ENCODE results near the gene SELENOF. TPM values are rescaled to one million over a fixed set of nuclear protein-coding genes. Genes with fewer than 3 reads are reported as not detected.

Gene SELENOF
- total RNA-seq, 1 donor from 2014 or later = 148 TPM

DNA sequence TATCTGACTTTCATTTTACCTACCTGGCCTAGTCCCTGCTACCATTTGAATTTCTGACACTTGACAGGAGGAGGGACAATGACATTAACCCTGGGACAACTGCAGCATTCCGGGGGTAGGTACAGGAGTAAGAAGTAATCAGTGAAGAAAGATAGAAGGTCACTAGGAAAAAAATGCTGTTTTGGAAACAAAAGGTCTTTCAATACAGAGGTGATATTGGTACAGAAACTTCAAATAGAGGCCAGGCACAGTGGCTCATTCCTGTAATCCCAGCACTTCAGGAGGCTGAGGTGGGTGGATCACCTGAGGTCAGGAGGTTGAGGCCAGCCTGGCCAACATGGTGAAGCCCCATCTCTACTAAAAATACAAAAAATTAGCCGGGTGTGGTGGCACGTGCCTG, 68.4 kb downstream of the SELENOF start:
- Mint-ChIP-seq H3K4me1 (ENCODE audit: unreplicated experiment) (no peaks in the 10 kb centered on the region), H3K4me3 (no peak overlapping the region)

DNA sequence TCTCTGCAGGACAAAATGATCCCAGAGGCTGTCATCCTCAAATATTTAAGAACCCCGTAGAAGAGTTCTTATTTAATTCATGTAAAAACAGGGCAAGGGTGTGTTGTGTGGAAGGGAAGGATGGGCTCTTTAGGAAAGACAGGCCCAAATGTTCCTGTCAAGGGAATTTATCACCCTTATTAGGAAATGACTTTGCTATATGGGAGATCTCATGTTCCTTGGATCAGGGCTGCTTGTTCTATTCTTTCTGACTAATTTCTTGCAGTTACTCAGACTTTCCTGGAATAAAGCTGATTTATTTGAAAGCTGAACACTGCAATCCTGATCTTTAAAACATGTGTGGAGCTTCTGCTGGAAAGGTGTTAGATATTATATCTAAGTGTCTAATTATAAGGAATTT, 72.8 kb downstream of the SELENOF start:
- H3K36me3 Mint-ChIP-seq = no peaks in the 10 kb centered on the region
- H3K27ac Mint-ChIP-seq = no peak overlapping the region
- H3K27me3 Mint-ChIP-seq = no peaks in the 10 kb centered on the region
- H3K9me3 Mint-ChIP-seq = no peaks in the 10 kb centered on the region
- H3K4me3 Mint-ChIP-seq = no peak overlapping the region
- H3K4me1 Mint-ChIP-seq (ENCODE audit: unreplicated experiment) = no peaks in the 10 kb centered on the region
- no peak for TF ChIP-seq CTCF (conservative IDR thresholded peaks at IDR 0.05)
- no peak for DNase-seq (ENCODE audit: extremely low spot score, unreplicated experiment)

More for the DNA sequence above, 68.4 kb downstream of the SELENOF start:
- DNase-seq (ENCODE audit: extremely low spot score, unreplicated experiment) = no peak
- no peak for TF ChIP-seq CTCF (conservative IDR thresholded peaks at IDR 0.05)
- Mint-ChIP-seq H3K9me3 (peaks cover 4% of the 10 kb centered on the region), H3K27ac (no peak overlapping the region), H3K27me3 (no peaks in the 10 kb centered on the region), H3K36me3 (no peaks in the 10 kb centered on the region)

- TF ChIP-seq CTCF (conservative IDR thresholded peaks at IDR 0.05) = peak; percentile 82
- Mint-ChIP-seq H3K4me1 (ENCODE audit: unreplicated experiment) (peaks cover 12% of the 10 kb centered on the region), H3K4me3 (no peak overlapping the region), H3K27ac (no peak overlapping the region), H3K27me3 (peaks cover 4% of the 10 kb centered on the region), H3K36me3 (no peaks in the 10 kb centered on the region), H3K9me3 (peaks cover 12% of the 10 kb centered on the region)
- no peak for DNase-seq (ENCODE audit: extremely low spot score, unreplicated experiment)
Measured at GRCh38 chr1:86833461-86834215, 80.3 kb downstream of the SELENOF start.

- peaks cover 12% of the 10 kb centered on the region for H3K4me1 Mint-ChIP-seq (ENCODE audit: unreplicated experiment)
- H3K36me3 Mint-ChIP-seq = no peaks in the 10 kb centered on the region
- H3K9me3 Mint-ChIP-seq = peaks cover 12% of the 10 kb centered on the region
- no peak overlapping the region for H3K4me3 Mint-ChIP-seq
- H3K27ac Mint-ChIP-seq = no peak overlapping the region
- peaks cover 4% of the 10 kb centered on the region for H3K27me3 Mint-ChIP-seq
- no peak for DNase-seq (ENCODE audit: extremely low spot score, unreplicated experiment)
- no peak for TF ChIP-seq CTCF (conservative IDR thresholded peaks at IDR 0.05)
Measured at GRCh38 chr1:86832433-86832832, 81.5 kb downstream of the SELENOF start.

DNA sequence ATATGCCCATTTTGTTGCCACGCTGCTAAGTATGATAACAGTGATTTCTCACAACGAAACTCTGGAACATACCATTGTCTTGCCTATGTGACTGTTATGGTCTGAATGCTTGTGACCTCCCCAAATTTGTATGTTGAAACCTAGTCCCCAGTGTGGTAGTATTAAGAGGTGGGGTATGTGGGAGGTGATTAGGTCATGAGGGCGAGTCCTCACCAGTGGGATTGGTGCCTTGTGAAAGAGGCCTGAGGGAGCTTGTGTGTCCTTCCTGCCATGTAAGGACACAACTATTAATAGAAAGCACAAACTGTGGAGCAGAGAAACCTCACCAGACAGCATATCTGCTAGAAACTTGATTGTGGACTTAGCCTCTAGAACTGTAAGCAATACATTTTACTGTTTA, 84.6 kb downstream of the SELENOF start:
- DNase-seq (ENCODE audit: extremely low spot score, unreplicated experiment) = no peak
- Mint-ChIP-seq H3K27ac (no peak overlapping the region), H3K27me3 (peaks cover 4% of the 10 kb centered on the region), H3K4me3 (no peak overlapping the region), H3K4me1 (ENCODE audit: unreplicated experiment) (peaks cover 12% of the 10 kb centered on the region), H3K9me3 (peaks cover 12% of the 10 kb centered on the region), H3K36me3 (no peaks in the 10 kb centered on the region)
- no peak for TF ChIP-seq CTCF (conservative IDR thresholded peaks at IDR 0.05)

All from type B pancreatic cell (in vitro differentiated cells).